ENCODE results near the gene ALPL. TPM values are rescaled to one million over a fixed set of nuclear protein-coding genes. Genes with fewer than 3 reads are reported as not detected.

Gene ALPL
- total and polyA plus RNA-seq, 2 of the 4 experiments (the other 2 are of a cell fraction), result 0.54 to 2.2 TPM

DNA sequence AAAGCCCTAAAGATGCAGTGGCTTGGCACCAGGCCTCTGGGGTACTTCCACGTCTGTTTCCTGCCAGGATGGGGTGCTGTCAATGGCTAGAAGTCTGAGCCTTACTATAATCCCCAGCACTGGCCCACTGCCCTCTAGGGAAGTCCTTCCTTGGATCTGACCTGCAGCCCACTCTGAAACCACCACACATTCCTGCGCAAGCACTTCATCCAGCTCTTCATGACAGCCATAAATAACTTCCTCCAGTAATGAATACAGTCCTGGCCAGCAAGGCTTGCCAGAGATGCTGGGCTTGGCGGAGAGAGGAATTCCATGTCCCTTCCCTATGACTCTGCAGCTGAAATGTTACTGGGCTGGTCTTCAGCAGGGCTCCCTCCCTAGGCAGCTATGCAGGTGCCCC lies 32.6 kb downstream of the ALPL start:
- Histone ChIP-seq H3K18ac (ENCODE audit: low read depth, low read length) (no peak overlapping the region), H3K9ac (ENCODE audit: low read depth, low read length) (no peak overlapping the region), H2BK5ac (ENCODE audit: low read depth, low read length, poor library complexity, severe bottlenecking) (peak overlapping the region; percentile 4), H4K8ac (ENCODE audit: low read depth in 2 of 2, low read length in 2 of 2) (no peak overlapping the region), H4K20me1 (ENCODE audit: insufficient read depth, low read length) (no peaks in the 10 kb centered on the region), H2AK5ac (ENCODE audit: low read depth, low read length) (peak overlapping the region; percentile 51; the same call in 1 of the 2 replicates), H4K91ac (ENCODE audit: insufficient read depth, low read depth, low read length) (no peak overlapping the region), H3K9me1 (ENCODE audit: insufficient read depth, low read length) (peaks cover 6% of the 10 kb centered on the region; the same call in 1 of the 2 replicates), H4K5ac (ENCODE audit: low read depth, low read length) (no peak overlapping the region), H2BK120ac (ENCODE audit: low read depth, low read length) (peak overlapping the region; percentile 46; the same call in 1 of the 2 replicates), H3K4ac (ENCODE audit: low read depth, low read length) (peak overlapping the region; percentile 51; the same call in 1 of the 2 replicates), H3K36me3 (ENCODE audit: control insufficient read depth, insufficient read depth, low read length) (no peaks in the 10 kb centered on the region), H3K4me2 (ENCODE audit: low read depth, low read length) (no peak overlapping the region), H3K4me3 (ENCODE audit: insufficient read depth, low read depth, low read length) (no peak overlapping the region), H3K14ac (replicated peaks; ENCODE audit: low read depth, low read length) (no peak overlapping the region), H2BK20ac (ENCODE audit: low read depth, low read length) (peak overlapping the region; percentile 29; the same call in 1 of the 2 replicates), H3K79me1 (ENCODE audit: low read depth in 1 of 2, low read length in 2 of 2) (no peaks in the 10 kb centered on the region), H3K27me3 (ENCODE audit: control insufficient read depth, insufficient read depth, low read length) (peaks cover 11% of the 10 kb centered on the region; the same call in 1 of the 2 replicates), H3K23ac (ENCODE audit: low read depth, low read length) (no peak overlapping the region), H3K56ac (ENCODE audit: extremely low read depth, insufficient read depth, low read length) (no peak overlapping the region), H2AK9ac (replicated peaks; ENCODE audit: low read depth, low read length, poor library complexity) (peak overlapping the region; percentile 85), H2BK15ac (ENCODE audit: low read depth, low read length) (no peak overlapping the region), H3K9me3 (ENCODE audit: control insufficient read depth, insufficient read depth, low read length) (no peaks in the 10 kb centered on the region), H2AFZ (replicated peaks; ENCODE audit: low read length, poor library complexity) (peak overlapping the region; percentile 79), H3K4me1 (ENCODE audit: control insufficient read depth, insufficient read depth, low read length) (peaks cover 5% of the 10 kb centered on the region), H3K27ac (ENCODE audit: insufficient read depth, low read length) (no peak overlapping the region)
- WGBS, 2 experiments (ENCODE audit: extremely low coverage in 2 of 2, insufficient read length in 1 of 2), result no CpG with 5 or more reads among the region's 3 CpGs
- ATAC-seq (ENCODE audit: low read depth) (peak; percentile 89), DNase-seq (peak; percentile 76)
- in situ Hi-C loops (cut with MboI; ENCODE audit: low sequenced_read_pairs), result no loop called here
- intact Hi-C loops (cut with micrococcal nuclease), result no loop called here
- ChIA-PET CTCF (interaction anchor here (1.3 to 1.7 kb wide), 2 partner anchors 30 to 173 kb away, joined by 3 to 5 read pairs; no protein-coding TSS in a partner anchor), POLR2A (ENCODE audit: unreplicated experiment) (no interaction called here)
- no peak for TF ChIP-seq RAD21 (IDR thresholded peaks at IDR 0.05; ENCODE audit: low read length)
- TF ChIP-seq POLR2A (IDR thresholded peaks at IDR 0.05; ENCODE audit: low read depth, low read length), result no peak
- no peak for TF ChIP-seq FOS (IDR thresholded peaks at IDR 0.05; ENCODE audit: low read depth, low read length)
- TF ChIP-seq, protein P1, sequence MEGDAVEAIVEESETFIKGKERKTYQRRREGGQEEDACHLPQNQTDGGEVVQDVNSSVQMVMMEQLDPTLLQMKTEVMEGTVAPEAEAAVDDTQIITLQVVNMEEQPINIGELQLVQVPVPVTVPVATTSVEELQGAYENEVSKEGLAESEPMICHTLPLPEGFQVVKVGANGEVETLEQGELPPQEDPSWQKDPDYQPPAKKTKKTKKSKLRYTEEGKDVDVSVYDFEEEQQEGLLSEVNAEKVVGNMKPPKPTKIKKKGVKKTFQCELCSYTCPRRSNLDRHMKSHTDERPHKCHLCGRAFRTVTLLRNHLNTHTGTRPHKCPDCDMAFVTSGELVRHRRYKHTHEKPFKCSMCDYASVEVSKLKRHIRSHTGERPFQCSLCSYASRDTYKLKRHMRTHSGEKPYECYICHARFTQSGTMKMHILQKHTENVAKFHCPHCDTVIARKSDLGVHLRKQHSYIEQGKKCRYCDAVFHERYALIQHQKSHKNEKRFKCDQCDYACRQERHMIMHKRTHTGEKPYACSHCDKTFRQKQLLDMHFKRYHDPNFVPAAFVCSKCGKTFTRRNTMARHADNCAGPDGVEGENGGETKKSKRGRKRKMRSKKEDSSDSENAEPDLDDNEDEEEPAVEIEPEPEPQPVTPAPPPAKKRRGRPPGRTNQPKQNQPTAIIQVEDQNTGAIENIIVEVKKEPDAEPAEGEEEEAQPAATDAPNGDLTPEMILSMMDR (conservative IDR thresholded peaks at IDR 0.05; ENCODE audit: low read depth, low read length), result 0 out of 2 replicates have a peak, but pooled peaks have one; percentile 3
- BruUV-seq (replicated peaks), result no TSS peak
- dilution Hi-C loops (cut with HindIII; ENCODE audit: low sequenced_read_pairs, unreplicated experiment), result no loop called here

All from IMR-90 (cell line).